Hepatocyte (in vitro differentiated cells): ENCODE data around the gene NXPH4. TPM values are rescaled to one million over a fixed set of nuclear protein-coding genes. Genes with fewer than 3 reads are reported as not detected.
A peak's percentile ranks its signal among the peaks of the same experiment; 100 is the strongest.

Source experiments
- DNase-seq: peaks from one replicate; pipeline ENCODE4 v3.0.0-alpha.2; 2016; ENCODE audit warnings: low spot score
- H2AFZ ChIP-seq: fragments of 200-600 bp; sonication (generic); 2 replicates; pipeline ENCODE4 v1.6.0; 2016; ENCODE audit warnings: antibody characterized with exemption, mild to moderate bottlenecking
- H3K27ac ChIP-seq: fragments of 200-600 bp; sonication (generic); 2 replicates; pipeline ENCODE4 v1.5.1; 2016; ENCODE audit warnings: mild to moderate bottlenecking
- H3K27me3 ChIP-seq: fragments of 200-600 bp; sonication (generic); 2 replicates; pipeline ENCODE4 v1.6.1; 2016
- H3K36me3 ChIP-seq: fragments of 200-600 bp; sonication (generic); replicated peaks from 2 replicates; pipeline ENCODE4 v1.5.1; 2016; ENCODE audit warnings: low read depth; ENCODE audit not compliant: insufficient read depth
- H3K4me1 ChIP-seq: fragments of 200-600 bp; sonication (generic); 2 replicates; pipeline ENCODE4 v1.5.1; 2016; ENCODE audit warnings: mild to moderate bottlenecking, moderate library complexity; ENCODE audit not compliant: insufficient read depth
- H3K4me2 ChIP-seq: fragments of 200-600 bp; sonication (generic); 2 replicates; pipeline ENCODE4 v1.6.0; 2016
- H3K4me3 ChIP-seq: fragments of 200-600 bp; sonication (generic); 2 replicates; pipeline ENCODE4 v1.5.1; 2016; ENCODE audit warnings: mild to moderate bottlenecking
- H3K79me2 ChIP-seq: fragments of 200-600 bp; sonication (generic); 2 replicates; pipeline ENCODE4 v1.6.0; 2017; ENCODE audit warnings: mild to moderate bottlenecking
- H3K9me2 ChIP-seq: fragments of 200-600 bp; sonication (generic); replicated peaks from 2 replicates; pipeline ENCODE4 v1.6.0; 2017; ENCODE audit warnings: mild to moderate bottlenecking; ENCODE audit not compliant: insufficient read depth
- H3K9me3 ChIP-seq: fragments of 200-600 bp; sonication (generic); 2 replicates; pipeline ENCODE4 v1.5.1; 2016; ENCODE audit warnings: low read depth, mild to moderate bottlenecking
- H4K20me1 ChIP-seq: fragments of 200-600 bp; sonication (generic); 2 replicates; pipeline ENCODE4 v1.6.0; 2016; ENCODE audit warnings: mild to moderate bottlenecking; ENCODE audit not compliant: insufficient read depth, poor library complexity, severe bottlenecking
- EZH2 ChIP-seq: fragments of 200-600 bp; sonication (generic); IDR thresholded peaks from 2 replicates; pipeline ENCODE4 v1.6.1; 2016; ENCODE audit warnings: antibody characterized with exemption, mild to moderate bottlenecking, borderline replicate concordance
- EZH2phosphoT487 ChIP-seq: fragments of 200-600 bp; sonication (generic); IDR thresholded peaks from one replicate; pipeline ENCODE4 v1.6.1; 2018; ENCODE audit warnings: antibody characterized with exemption, mild to moderate bottlenecking, low read depth, moderate library complexity; ENCODE audit not compliant: unreplicated experiment, severe bottlenecking
- WGBS: methylation state at CpG from one replicate; pipeline ENCODE4 v1.1.6; 2016; ENCODE audit warnings: low lambda C conversion rate; ENCODE audit errors: missing lambda C conversion rate; 5-methylcytosine and 5-hydroxymethylcytosine counted together
- polyA plus RNA-seq: library from polyadenylated mRNA; unstranded; fragments of >200 nt; fragmentation: Nextera tagmentation; extraction: Ambion mirVana; gene quantifications from 2 replicates; pipeline ENCODE4 v1.2.1, GENCODE V29; 2016
- total RNA-seq: library from RNA; depleted of rRNA; stranded (reverse); fragments of >200 nt; gene quantifications from 2 replicates; pipeline ENCODE4 v1.2.3, GENCODE V29; 2014
- TF ChIP-seq, protein P1 (sequence below): fragments of 200-600 bp; sonication (generic); IDR thresholded peaks from 2 replicates; pipeline ENCODE4 v1.5.1; 2016; ENCODE audit warnings: antibody characterized with exemption, mild to moderate bottlenecking; ENCODE audit not compliant: poor library complexity

Gene NXPH4
- total and polyA plus RNA-seq, 2 experiments from 2014 or later: 1.1 to 3.3 TPM

DNA sequence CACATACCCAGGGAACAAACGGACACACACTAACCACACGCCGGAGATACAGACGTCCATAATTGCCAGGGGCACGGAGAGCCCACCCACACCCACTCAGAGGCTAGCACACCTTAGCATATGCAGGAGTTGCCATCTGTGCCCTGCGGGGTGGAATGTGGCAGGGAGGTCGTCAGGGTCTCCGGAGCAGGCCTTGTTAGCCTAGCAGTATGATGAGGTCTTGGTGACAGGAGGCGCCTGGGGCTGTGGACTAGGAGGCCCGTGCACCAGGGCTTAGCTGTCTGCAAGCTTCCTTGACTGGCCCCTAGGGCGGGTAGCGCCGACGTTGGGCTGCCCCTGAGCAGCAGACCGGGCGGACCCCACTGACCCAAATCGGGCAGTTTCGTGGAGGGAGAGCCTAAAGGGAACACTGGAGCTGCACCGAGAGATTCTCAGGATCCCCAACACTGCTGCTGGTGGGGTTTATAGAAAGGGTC is 24.4 kb downstream of the NXPH4 start:
- Histone ChIP-seq H3K9me2 (no peaks in the 10 kb centered on the region), H3K79me2 (no peaks in the 10 kb centered on the region), H4K20me1 (peaks cover 5% of the 10 kb centered on the region), H3K9me3 (no peaks in the 10 kb centered on the region), H3K27ac (no peak overlapping the region), H3K4me1 (peaks cover 59% of the 10 kb centered on the region), H3K4me3 (peak overlapping the region; percentile 52), H3K4me2 (peak overlapping the region; percentile 100), H3K27me3 (peaks cover 70% of the 10 kb centered on the region), H2AFZ (no peak overlapping the region), H3K36me3 (no peaks in the 10 kb centered on the region)
- WGBS: 15% methylated on average over 19 of the region's 19 CpGs
- DNase-seq: no peak
- TF ChIP-seq EZH2 (peak; percentile 31), EZH2phosphoT487 (no peak)
- TF ChIP-seq, protein P1, sequence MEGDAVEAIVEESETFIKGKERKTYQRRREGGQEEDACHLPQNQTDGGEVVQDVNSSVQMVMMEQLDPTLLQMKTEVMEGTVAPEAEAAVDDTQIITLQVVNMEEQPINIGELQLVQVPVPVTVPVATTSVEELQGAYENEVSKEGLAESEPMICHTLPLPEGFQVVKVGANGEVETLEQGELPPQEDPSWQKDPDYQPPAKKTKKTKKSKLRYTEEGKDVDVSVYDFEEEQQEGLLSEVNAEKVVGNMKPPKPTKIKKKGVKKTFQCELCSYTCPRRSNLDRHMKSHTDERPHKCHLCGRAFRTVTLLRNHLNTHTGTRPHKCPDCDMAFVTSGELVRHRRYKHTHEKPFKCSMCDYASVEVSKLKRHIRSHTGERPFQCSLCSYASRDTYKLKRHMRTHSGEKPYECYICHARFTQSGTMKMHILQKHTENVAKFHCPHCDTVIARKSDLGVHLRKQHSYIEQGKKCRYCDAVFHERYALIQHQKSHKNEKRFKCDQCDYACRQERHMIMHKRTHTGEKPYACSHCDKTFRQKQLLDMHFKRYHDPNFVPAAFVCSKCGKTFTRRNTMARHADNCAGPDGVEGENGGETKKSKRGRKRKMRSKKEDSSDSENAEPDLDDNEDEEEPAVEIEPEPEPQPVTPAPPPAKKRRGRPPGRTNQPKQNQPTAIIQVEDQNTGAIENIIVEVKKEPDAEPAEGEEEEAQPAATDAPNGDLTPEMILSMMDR: no peak

DNA sequence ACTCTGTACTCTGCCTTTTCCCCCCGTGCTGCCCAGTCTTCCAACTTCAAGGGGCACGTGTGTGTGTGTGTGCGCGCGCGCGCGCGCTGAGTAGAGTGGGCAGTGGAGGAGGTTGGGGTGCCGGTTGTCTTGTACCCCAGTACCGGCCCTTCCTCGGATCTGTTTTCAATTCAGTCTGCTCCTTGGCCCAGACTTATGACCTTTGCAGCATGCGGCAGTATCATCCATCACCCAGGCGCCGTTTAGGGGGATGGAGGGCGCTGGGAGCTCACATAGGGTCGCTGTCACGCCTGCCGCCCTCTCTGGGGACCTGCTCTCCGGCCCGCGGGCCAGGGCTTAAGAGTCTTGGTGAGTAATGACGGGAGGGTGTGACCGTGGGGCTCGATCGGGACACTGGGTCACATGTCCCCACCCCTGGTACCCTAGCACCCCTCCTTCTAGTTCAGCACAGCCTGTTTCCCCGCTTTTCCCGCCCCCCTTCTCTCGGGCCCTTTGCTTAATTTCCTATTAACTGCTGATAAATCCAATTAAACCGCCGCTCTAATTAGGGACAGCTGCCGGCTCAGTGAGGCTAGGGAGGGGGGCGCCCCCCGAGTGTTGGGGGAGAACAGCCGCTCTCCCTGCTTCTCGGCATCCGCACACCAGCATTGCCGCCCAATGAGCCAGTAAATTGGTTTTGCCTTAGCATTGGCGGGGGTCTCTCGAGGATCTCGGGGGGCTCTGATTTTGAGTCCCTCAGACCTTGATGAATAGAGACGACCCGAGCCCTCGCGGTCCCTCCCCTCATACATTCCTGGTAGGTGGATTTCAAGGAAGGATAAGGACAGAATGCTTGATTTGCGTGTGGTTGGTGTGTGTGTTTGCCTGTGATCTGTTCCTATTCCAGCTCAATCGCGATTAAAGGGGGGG is 25.1 kb downstream of the NXPH4 start:
- no peak overlapping the region for H3K4me3 ChIP-seq
- peaks cover 59% of the 10 kb centered on the region for H3K4me1 ChIP-seq
- TF ChIP-seq EZH2phosphoT487 (no peak), EZH2 (no peak)
- TF ChIP-seq, protein P1: no peak
- no peaks in the 10 kb centered on the region for H3K9me3 ChIP-seq
- WGBS: 17% methylated on average over 48 of the region's 48 CpGs
- H3K27me3 ChIP-seq: peaks cover 63% of the 10 kb centered on the region
- DNase-seq: no peak
- no peaks in the 10 kb centered on the region for H3K9me2 ChIP-seq
- no peaks in the 10 kb centered on the region for H3K79me2 ChIP-seq
- no peak overlapping the region for H3K27ac ChIP-seq
- H4K20me1 ChIP-seq: peaks cover 5% of the 10 kb centered on the region
- peak overlapping the region; percentile 100 for H3K4me2 ChIP-seq
- no peak overlapping the region for H2AFZ ChIP-seq
- no peaks in the 10 kb centered on the region for H3K36me3 ChIP-seq

DNA sequence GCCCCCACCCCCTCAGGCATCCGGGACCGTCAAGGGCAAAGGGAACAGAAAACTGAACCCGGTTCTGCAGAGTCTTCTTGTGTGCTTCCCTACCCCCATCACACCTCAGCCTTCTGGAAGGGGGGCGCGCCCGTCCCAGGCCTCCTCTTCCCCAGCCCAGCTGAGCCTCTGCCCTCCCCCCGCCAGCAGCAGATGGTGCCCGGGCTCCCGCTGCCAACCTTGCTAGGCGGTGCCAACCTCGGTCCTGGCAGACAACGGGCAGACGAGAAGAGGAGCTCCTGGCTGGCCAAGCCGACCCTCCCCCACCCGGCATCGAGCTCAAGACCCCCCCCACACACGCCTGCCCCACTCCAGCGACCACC is 25.7 kb downstream of the NXPH4 start:
- Histone ChIP-seq H4K20me1 (peaks cover 5% of the 10 kb centered on the region), H3K4me3 (peak overlapping the region; percentile 71), H3K9me3 (no peaks in the 10 kb centered on the region), H3K9me2 (no peaks in the 10 kb centered on the region), H3K79me2 (no peaks in the 10 kb centered on the region), H2AFZ (no peak overlapping the region), H3K27ac (no peak overlapping the region), H3K4me1 (peaks cover 59% of the 10 kb centered on the region), H3K36me3 (no peaks in the 10 kb centered on the region), H3K27me3 (peaks cover 56% of the 10 kb centered on the region), H3K4me2 (peak overlapping the region; percentile 100)
- 7% methylated on average over 14 of the region's 18 CpGs for WGBS
- TF ChIP-seq EZH2 (no peak), EZH2phosphoT487 (no peak)
- TF ChIP-seq, protein P1: no peak
- DNase-seq: no peak
